ENCODE results near the gene USP3.

The USP3 gene

GRCh38 chr15:63504247-63504978 lies at the start of gene USP3:
USP3 (plus strand) TSS chr15:63504593; CDS start chr15:63504740, 147 bp downstream.
- DNase-seq, result peak; percentile 45

- DNase-seq, result no peak
These were observed 48.1 kb upstream of the USP3 start for GRCh38 chr15:63456258-63456657.

- no peak for DNase-seq
These were observed 47.0 kb upstream of the USP3 start for GRCh38 chr15:63457379-63457778.

- no peak for DNase-seq
These were observed 46.4 kb upstream of the USP3 start for GRCh38 chr15:63458026-63458425.

- no peak for DNase-seq
These were observed 45.5 kb upstream of the USP3 start for GRCh38 chr15:63458794-63459395.

GRCh38 chr15:63460210-63461155 lies 43.9 kb upstream of the USP3 start:
- no peak for DNase-seq

- no peak for DNase-seq
These were observed 43.0 kb upstream of the USP3 start for GRCh38 chr15:63461230-63461985.

GRCh38 chr15:63462088-63462487 lies 42.3 kb upstream of the USP3 start:
- no peak for DNase-seq

- DNase-seq, result no peak
These were observed 41.4 kb upstream of the USP3 start for GRCh38 chr15:63463036-63463435.

- DNase-seq, result no peak
These were observed 40.6 kb upstream of the USP3 start for GRCh38 chr15:63463793-63464192.

- no peak for DNase-seq
These were observed 39.3 kb upstream of the USP3 start for GRCh38 chr15:63465104-63465503.

- DNase-seq, result peak; percentile 49
These were observed 37.8 kb upstream of the USP3 start for GRCh38 chr15:63466378-63467192.

GRCh38 chr15:63469190-63469589 lies 35.2 kb upstream of the USP3 start:
- DNase-seq, result no peak

GRCh38 chr15:63469984-63470383 lies 34.4 kb upstream of the USP3 start:
- no peak for DNase-seq

- DNase-seq, result no peak
These were observed 31.2 kb upstream of the USP3 start for GRCh38 chr15:63473007-63473748.

- no peak for DNase-seq
These were observed 30.7 kb upstream of the USP3 start for GRCh38 chr15:63473749-63473998.

GRCh38 chr15:63473999-63474809 lies 30.2 kb upstream of the USP3 start:
- no peak for DNase-seq

GRCh38 chr15:63474810-63475316 lies 29.5 kb upstream of the USP3 start:
- DNase-seq, result no peak

- DNase-seq, result no peak
These were observed 28.7 kb upstream of the USP3 start for GRCh38 chr15:63475707-63476106.

- DNase-seq, result no peak
These were observed 28.2 kb upstream of the USP3 start for GRCh38 chr15:63476229-63476632.

All from NCI-H1694 (cell line).